ENCODE measurements around the gene APRT. TPM values are rescaled to one million over a fixed set of nuclear protein-coding genes. Genes with fewer than 3 reads are reported as not detected.

The APRT gene
- total RNA-seq, 1 experiment from 2014 or later = 311 TPM

GRCh38 chr16:88828711-88829110, 17.0 kb upstream of the APRT start:
- Histone ChIP-seq H2AFZ (ENCODE audit: low read depth, low read length, poor library complexity, severe bottlenecking) (no peak overlapping the region), H3K79me2 (ENCODE audit: insufficient read depth, low read length) (no peaks in the 10 kb centered on the region), H4K20me1 (ENCODE audit: insufficient read depth) (no peaks in the 10 kb centered on the region), H3K9me2 (ENCODE audit: insufficient read depth) (no peaks in the 10 kb centered on the region), H3K27ac (ENCODE audit: low read depth, low read length) (no peak overlapping the region), H3K27me3 (ENCODE audit: insufficient read depth, low read length) (no peaks in the 10 kb centered on the region), H3K9ac (ENCODE audit: low read length) (no peak overlapping the region), H3K4me1 (ENCODE audit: control insufficient read depth in 1 of 2, insufficient read depth in 2 of 2, low read length in 2 of 2) (peaks cover 0 to 4% of the 10 kb centered on the region in 2 experiments; a peak in 1 of 4 replicates), H3K36me3 (ENCODE audit: control insufficient read depth in 1 of 2, insufficient read depth in 2 of 2, low read length in 2 of 2) (no peaks in the 10 kb centered on the region), H3K9me3 (ENCODE audit: control insufficient read depth in 1 of 2, insufficient read depth in 1 of 2, low read depth in 1 of 2, low read length in 2 of 2) (no peaks in the 10 kb centered on the region), H3K4me3 (replicated peaks in 1 of 2; ENCODE audit: low read depth in 1 of 2, low read length in 2 of 2) (no peak overlapping the region), H3K4me2 (ENCODE audit: low read length) (no peak overlapping the region)
- ChIA-PET CTCF (no interaction called here), RAD21 (ENCODE audit: low non-redundant PET in 1 of 2, low total read pairs in 2 of 2, uncharacterized antibody in 2 of 2, unreplicated experiment in 2 of 2) (no interaction called here), POLR2A (no interaction called here)
- no TSS peak for BruUV-seq (replicated peaks)
- DNase-seq (ENCODE audit: low read depth, low spot score) (no peak), ATAC-seq (no peak)
- no peak for TF ChIP-seq ZFX (IDR thresholded peaks at IDR 0.05)
- no peak for TF ChIP-seq RAD21 (IDR thresholded peaks at IDR 0.05; ENCODE audit: low read depth)
- no peak for TF ChIP-seq JUND (IDR thresholded peaks at IDR 0.05)
- intact Hi-C loops (cut with micrococcal nuclease) = no loop called here

GRCh38 chr16:88827727-88828126, 16.0 kb upstream of the APRT start:
- H3K27me3 ChIP-seq (ENCODE audit: insufficient read depth, low read length) = no peaks in the 10 kb centered on the region
- H3K4me3 ChIP-seq (replicated peaks in 1 of 2; ENCODE audit: low read depth in 1 of 2, low read length in 2 of 2) = no peak overlapping the region
- ChIA-PET POLR2A (no interaction called here), RAD21 (ENCODE audit: low non-redundant PET in 1 of 2, low total read pairs in 2 of 2, uncharacterized antibody in 2 of 2, unreplicated experiment in 2 of 2) (no interaction called here), CTCF (no interaction called here)
- no peak for ATAC-seq
- H3K9me3 ChIP-seq (ENCODE audit: control insufficient read depth in 1 of 2, insufficient read depth in 1 of 2, low read depth in 1 of 2, low read length in 2 of 2) = no peaks in the 10 kb centered on the region
- peaks cover 0 to 4% of the 10 kb centered on the region in 2 experiments; a peak in 1 of 4 replicates for H3K4me1 ChIP-seq (ENCODE audit: control insufficient read depth in 1 of 2, insufficient read depth in 2 of 2, low read length in 2 of 2)
- no peak overlapping the region for H3K9ac ChIP-seq (ENCODE audit: low read length)
- no TSS peak for BruUV-seq (replicated peaks)
- TF ChIP-seq CEBPB (IDR thresholded peaks at IDR 0.05; ENCODE audit: low read depth) = no peak
- H3K4me2 ChIP-seq (ENCODE audit: low read length) = no peak overlapping the region
- H3K27ac ChIP-seq (ENCODE audit: low read depth, low read length) = no peak overlapping the region
- H3K36me3 ChIP-seq (ENCODE audit: control insufficient read depth in 1 of 2, insufficient read depth in 2 of 2, low read length in 2 of 2) = no peaks in the 10 kb centered on the region
- intact Hi-C loops (cut with micrococcal nuclease) = no loop called here
- no peak for DNase-seq (ENCODE audit: low read depth, low spot score)
- H4K20me1 ChIP-seq (ENCODE audit: insufficient read depth) = no peaks in the 10 kb centered on the region
- no peak overlapping the region for H2AFZ ChIP-seq (ENCODE audit: low read depth, low read length, poor library complexity, severe bottlenecking)
- H3K79me2 ChIP-seq (ENCODE audit: insufficient read depth, low read length) = no peaks in the 10 kb centered on the region
- no peaks in the 10 kb centered on the region for H3K9me2 ChIP-seq (ENCODE audit: insufficient read depth)
